GM19455 (cell line): ENCODE measurements around the gene PKLR.
"Not testable (repeated sequence)": the region's sequence is repeated elsewhere in the genome, so short reads cannot be mapped to it uniquely, and the experiment has no call there.

ENCODE experiments used
- ATAC-seq: cut with Tn5 transposase; IDR thresholded peaks from one replicate; pipeline ENCODE4 v1.9.1; 2021; ENCODE audit not compliant: unreplicated experiment

Gene PKLR

GRCh38 chr1:155319536-155319935, 18.3 kb upstream of the PKLR start:
- no peak for ATAC-seq

GRCh38 chr1:155318082-155318481, 16.8 kb upstream of the PKLR start:
- ATAC-seq = no peak

GRCh38 chr1:155316922-155317321, 15.7 kb upstream of the PKLR start:
- ATAC-seq = no peak

- no peak for ATAC-seq
Observed at GRCh38 chr1:155313261-155313660, 12.0 kb upstream of the PKLR start.

GRCh38 chr1:155309423-155310021, 8.3 kb upstream of the PKLR start:
- ATAC-seq = no peak

GRCh38 chr1:155308493-155309422, 7.5 kb upstream of the PKLR start, which contains the start of gene FDPS:
Gene FDPS, plus strand, starts transcription at chr1:155308866. Its CDS starts 924 bp downstream, at chr1:155309790.
- ATAC-seq = peak; percentile 93

- ATAC-seq = no peak
Observed at GRCh38 chr1:155307247-155307740, 6.1 kb upstream of the PKLR start.

GRCh38 chr1:155305881-155306391, 4.7 kb upstream of the PKLR start:
- ATAC-seq = no peak

- ATAC-seq = no peak
Observed at GRCh38 chr1:155304558-155305063, 3.4 kb upstream of the PKLR start.

GRCh38 chr1:155300553-155301329, 497 bp downstream of the PKLR start:
- no peak for ATAC-seq

GRCh38 chr1:155300024-155300423, 1.2 kb downstream of the PKLR start:
- ATAC-seq = no peak

GRCh38 chr1:155297384-155297783, 3.9 kb downstream of the PKLR start:
- no peak for ATAC-seq

- ATAC-seq = no peak
Observed at GRCh38 chr1:155296661-155297060, 4.6 kb downstream of the PKLR start.

GRCh38 chr1:155295942-155296267, 5.3 kb downstream of the PKLR start:
- ATAC-seq = no peak

- no peak for ATAC-seq
Observed at GRCh38 chr1:155295183-155295941, 5.9 kb downstream of the PKLR start.

GRCh38 chr1:155294520-155295182, 6.6 kb downstream of the PKLR start:
- no peak for ATAC-seq

GRCh38 chr1:155293086-155293749, 8.0 kb downstream of the PKLR start:
- ATAC-seq = no peak

- not testable (repeated sequence) for ATAC-seq
Observed at GRCh38 chr1:155291006-155291405, 10.2 kb downstream of the PKLR start.

- ATAC-seq = no peak
Observed at GRCh38 chr1:155287987-155288543, 13.2 kb downstream of the PKLR start.
